Parathyroid adenoma (tissue), 2 donors: ENCODE data around the gene KRTAP1-4.

Source experiments
- H2AFZ ChIP-seq: fragments of 300-600 bp; sonication (generic); one replicate; pipeline ENCODE4 v1.7.0; 2017; ENCODE audit warnings: antibody characterized with exemption, mild to moderate bottlenecking
- H3K27ac ChIP-seq: fragments of 300-600 bp; sonication (generic); one replicate; pipeline ENCODE4 v1.7.0; 2017
- H3K27me3 ChIP-seq: fragments of 300-600 bp; sonication (generic); one replicate; pipeline ENCODE4 v1.7.0; 2017; ENCODE audit warnings: low read length; ENCODE audit not compliant: control insufficient read depth, insufficient read depth
- H3K36me3 ChIP-seq: fragments of 300-600 bp; sonication (generic); one replicate; pipeline ENCODE4 v1.7.0; 2017; ENCODE audit warnings: low read length; ENCODE audit not compliant: control insufficient read depth, insufficient read depth
- H3K4me1 ChIP-seq: fragments of 300-600 bp; sonication (generic); one replicate; pipeline ENCODE4 v1.7.0; 2017; ENCODE audit warnings: control low read depth
- H3K4me2 ChIP-seq: fragments of 300-600 bp; sonication (generic); one replicate; pipeline ENCODE4 v1.7.0; 2017; ENCODE audit warnings: low read length
- H3K4me3 ChIP-seq: fragments of 300-600 bp; sonication (generic); one replicate; pipeline ENCODE4 v1.7.0; 2017; ENCODE audit warnings: low read depth, low read length
- H3K79me2 ChIP-seq: fragments of 300-600 bp; sonication (generic); one replicate; pipeline ENCODE4 v1.7.0; 2017; ENCODE audit warnings: control low read depth
- H3K9ac ChIP-seq: fragments of 300-600 bp; sonication (generic); one replicate; pipeline ENCODE4 v1.7.0; 2017; ENCODE audit warnings: mild to moderate bottlenecking
- H3K9me3 ChIP-seq: fragments of 300-600 bp; sonication (generic); one replicate; pipeline ENCODE4 v1.7.0; 2017; ENCODE audit warnings: low read length; ENCODE audit not compliant: control insufficient read depth
- CTCF ChIP-seq: fragments of 300-600 bp; sonication (generic); IDR thresholded peaks from one replicate; pipeline ENCODE4 v1.7.0; 2017; ENCODE audit warnings: antibody characterized with exemption, mild to moderate bottlenecking
- donor health status: primary hyperparathyroidism.

The KRTAP1-4 gene

GRCh38 chr17:41010441-41010840 lies 19.6 kb downstream of the KRTAP1-4 start:
- H3K79me2 ChIP-seq, result no peaks in the 10 kb centered on the region
- no peak overlapping the region for H3K27ac ChIP-seq
- H3K36me3 ChIP-seq, result no peaks in the 10 kb centered on the region
- H2AFZ ChIP-seq, result no peak overlapping the region
- no peaks in the 10 kb centered on the region for H3K9me3 ChIP-seq
- H3K9ac ChIP-seq, result no peak overlapping the region
- H3K27me3 ChIP-seq, result no peaks in the 10 kb centered on the region
- H3K4me1 ChIP-seq, result no peaks in the 10 kb centered on the region
- no peak for TF ChIP-seq CTCF
- no peak overlapping the region for H3K4me2 ChIP-seq
- H3K4me3 ChIP-seq, result no peak overlapping the region

GRCh38 chr17:41009936-41010335 lies 20.1 kb downstream of the KRTAP1-4 start:
- H3K79me2 ChIP-seq, result no peaks in the 10 kb centered on the region
- H3K36me3 ChIP-seq, result no peaks in the 10 kb centered on the region
- H2AFZ ChIP-seq, result no peak overlapping the region
- H3K27me3 ChIP-seq, result no peaks in the 10 kb centered on the region
- no peak overlapping the region for H3K9ac ChIP-seq
- H3K4me3 ChIP-seq, result no peak overlapping the region
- no peak for TF ChIP-seq CTCF
- no peak overlapping the region for H3K4me2 ChIP-seq
- no peaks in the 10 kb centered on the region for H3K4me1 ChIP-seq
- H3K9me3 ChIP-seq, result no peaks in the 10 kb centered on the region
- H3K27ac ChIP-seq, result no peak overlapping the region

GRCh38 chr17:41009301-41009760 lies 20.7 kb downstream of the KRTAP1-4 start:
- Histone ChIP-seq H3K27me3 (no peaks in the 10 kb centered on the region), H3K9me3 (no peaks in the 10 kb centered on the region), H3K9ac (no peak overlapping the region), H3K4me2 (no peak overlapping the region), H3K36me3 (no peaks in the 10 kb centered on the region), H3K4me1 (no peaks in the 10 kb centered on the region), H2AFZ (no peak overlapping the region), H3K27ac (no peak overlapping the region), H3K79me2 (no peaks in the 10 kb centered on the region), H3K4me3 (no peak overlapping the region)
- no peak for TF ChIP-seq CTCF

GRCh38 chr17:41008811-41009210 lies 21.2 kb downstream of the KRTAP1-4 start, which contains the start of gene KRTAP3-1:
TSS of gene KRTAP3-1 (minus strand) at chr17:41009128. CDS start at chr17:41009074, 54 bp downstream.
- Histone ChIP-seq H3K27ac (no peak within 1 kb of the TSS), H3K4me2 (no peak within 1 kb of the TSS), H3K36me3 (no peaks in the 10 kb centered on the region), H3K9ac (no peak within 1 kb of the TSS), H3K4me3 (no peak within 1 kb of the TSS), H3K9me3 (no peaks in the 10 kb centered on the region), H3K27me3 (no peaks in the 10 kb centered on the region), H3K79me2 (no peaks in the 10 kb centered on the region), H3K4me1 (no peaks in the 10 kb centered on the region), H2AFZ (no peak within 1 kb of the TSS)
- no peak for TF ChIP-seq CTCF

GRCh38 chr17:41004397-41004796 lies 25.6 kb downstream of the KRTAP1-4 start:
- Histone ChIP-seq H3K9me3 (no peaks in the 10 kb centered on the region), H3K9ac (no peak overlapping the region), H3K4me1 (no peaks in the 10 kb centered on the region), H3K27me3 (no peaks in the 10 kb centered on the region), H3K36me3 (no peaks in the 10 kb centered on the region), H3K79me2 (no peaks in the 10 kb centered on the region), H2AFZ (no peak overlapping the region), H3K4me3 (no peak overlapping the region), H3K27ac (no peak overlapping the region), H3K4me2 (no peak overlapping the region)
- TF ChIP-seq CTCF, result no peak
